Erythroblast (primary cell): ENCODE data around the gene ZNF236.

Source experiments
- GATA1 ChIP-seq: IDR thresholded peaks from 2 replicates; pipeline ENCODE4 v1.6.1; 2011; ENCODE audit warnings: low read depth, mild to moderate bottlenecking, control low read depth, low read length, moderate library complexity
- POLR2A ChIP-seq: IDR thresholded peaks from 2 replicates; pipeline ENCODE4 v1.6.1; 2011; ENCODE audit warnings: mild to moderate bottlenecking, low read length

- no peak for TF ChIP-seq POLR2A
- no peak for TF ChIP-seq GATA1
Observed at GRCh38 chr18:77003316-77003715, 181.0 kb downstream of the ZNF236 start.
